GM23248 (cell line): ENCODE data around the gene SLC25A11. TPM values are rescaled to one million over a fixed set of nuclear protein-coding genes. Genes with fewer than 3 reads are reported as not detected.

ENCODE experiments used
- DNase-seq: peaks from one replicate; pipeline ENCODE4 v3.0.0-alpha.2; 2015
- H2AFZ ChIP-seq: fragments of 200-600 bp; sonication (generic); 2 replicates; pipeline ENCODE4 v1.6.1; 2016; ENCODE audit warnings: antibody characterized with exemption
- H3F3A ChIP-seq: fragments of 200-600 bp; sonication (generic); 2 replicates; pipeline ENCODE4 v1.6.1; 2016; ENCODE audit warnings: mild to moderate bottlenecking, antibody characterized with exemption, mixed run types; ENCODE audit not compliant: insufficient read depth
- H3K27ac ChIP-seq: fragments of 200-600 bp; sonication (generic); 2 replicates; pipeline ENCODE4 v1.5.1; 2016; ENCODE audit warnings: mild to moderate bottlenecking
- H3K27me3 ChIP-seq: fragments of 200-600 bp; sonication (generic); replicated peaks from 2 replicates; pipeline ENCODE4 v1.6.1; 2016; ENCODE audit warnings: mild to moderate bottlenecking; ENCODE audit not compliant: insufficient read depth
- H3K36me3 ChIP-seq: fragments of 200-600 bp; sonication (generic); 2 replicates; pipeline ENCODE4 v1.6.1; 2016; ENCODE audit warnings: low read depth, mild to moderate bottlenecking
- H3K4me1 ChIP-seq: fragments of 200-600 bp; sonication (generic); 2 replicates; pipeline ENCODE4 v1.6.1; 2016; ENCODE audit warnings: mild to moderate bottlenecking; ENCODE audit not compliant: insufficient read depth
- H3K4me2 ChIP-seq: fragments of 200-600 bp; sonication (generic); one replicate; pipeline ENCODE4 v1.6.1; 2016; ENCODE audit warnings: mild to moderate bottlenecking; ENCODE audit not compliant: unreplicated experiment
- H3K4me3 ChIP-seq: fragments of 200-600 bp; sonication (generic); 2 replicates; pipeline ENCODE4 v1.5.1; 2016; ENCODE audit warnings: mild to moderate bottlenecking
- H3K79me2 ChIP-seq: fragments of 200-600 bp; sonication (generic); 2 replicates; pipeline ENCODE4 v1.6.1; 2016; ENCODE audit warnings: mild to moderate bottlenecking; ENCODE audit not compliant: insufficient read depth
- H3K9ac ChIP-seq: fragments of 200-600 bp; sonication (generic); 2 replicates; pipeline ENCODE4 v1.6.1; 2016; ENCODE audit warnings: mild to moderate bottlenecking
- H3K9me2 ChIP-seq: fragments of 200-600 bp; sonication (generic); 2 replicates; pipeline ENCODE4 v1.6.1; 2016; ENCODE audit warnings: mixed run types, mild to moderate bottlenecking, moderate library complexity; ENCODE audit not compliant: insufficient read depth
- H3K9me3 ChIP-seq: fragments of 200-600 bp; sonication (generic); one replicate; pipeline ENCODE4 v1.6.1; 2017; ENCODE audit warnings: low read depth
- H4K20me1 ChIP-seq: fragments of 200-600 bp; sonication (generic); 2 replicates; pipeline ENCODE4 v1.6.0; 2016; ENCODE audit not compliant: insufficient read depth
- EZH2 ChIP-seq: fragments of 200-600 bp; sonication (generic); IDR thresholded peaks from 2 replicates; pipeline ENCODE4 v1.6.1; 2018; ENCODE audit warnings: antibody characterized with exemption, mild to moderate bottlenecking; ENCODE audit not compliant: insufficient read depth, poor library complexity, severe bottlenecking
- EZH2phosphoT487 ChIP-seq: fragments of 200-600 bp; sonication (generic); IDR thresholded peaks from 2 replicates; pipeline ENCODE4 v1.6.1; 2018; ENCODE audit warnings: antibody characterized with exemption, moderate library complexity, mild to moderate bottlenecking, low read depth; ENCODE audit not compliant: insufficient read depth
- WGBS, 2 experiments: methylation state at CpG; one replicate each; pipeline ENCODE4 v1.1.6; 2015 to 2017; ENCODE audit warnings: low lambda C conversion rate in 2 of 2, low coverage in 1 of 2; ENCODE audit errors: missing lambda C conversion rate in 2 of 2; 5-methylcytosine and 5-hydroxymethylcytosine counted together
- in situ Hi-C: fragments of 300-500 bp; cut with MboI; formaldehyde crosslinking; loops from 2 replicates; pipeline ENCODE4 v1.15.0; 2020
- polyA plus RNA-seq: library from polyadenylated mRNA; unstranded; fragments of >200 nt; fragmentation: Nextera tagmentation; extraction: Ambion mirVana; gene quantifications from 2 replicates; pipeline ENCODE4 v1.2.1, GENCODE V29; 2016
- total RNA-seq: library from RNA; depleted of rRNA; stranded (reverse); fragments of >200 nt; shearing (Covaris generic); gene quantifications from 2 replicates; pipeline ENCODE4 v1.2.3, GENCODE V29; 2014

SLC25A11 gene
- total and polyA plus RNA-seq, 2 experiments from 2014 or later, result 68.5 to 71.4 TPM

DNA sequence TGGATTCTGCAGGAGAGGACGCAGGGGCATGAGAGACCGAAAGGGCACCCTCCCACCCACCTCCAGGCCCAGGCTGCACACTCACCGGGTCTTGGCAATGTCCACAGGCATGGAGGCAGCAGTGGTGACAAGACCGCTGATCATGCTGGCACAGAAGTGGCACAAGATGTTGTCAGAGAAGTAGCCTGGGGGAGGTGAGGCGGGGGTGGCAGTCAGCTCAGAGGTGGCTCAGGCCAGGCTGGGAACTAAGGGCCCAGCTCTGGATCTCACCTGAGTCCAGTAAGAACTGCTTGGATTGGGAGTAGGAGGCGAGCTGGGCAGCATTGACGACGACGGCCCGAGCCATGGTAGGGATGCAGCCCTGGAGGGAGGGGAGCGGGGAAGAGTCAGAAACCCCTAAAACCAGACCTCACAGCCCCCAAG, 1.8 kb downstream of the SLC25A11 start:
- H4K20me1 ChIP-seq, result no peaks in the 10 kb centered on the region
- no peaks in the 10 kb centered on the region for H3K36me3 ChIP-seq
- no peak overlapping the region for H3K4me2 ChIP-seq
- no peak overlapping the region for H2AFZ ChIP-seq
- peaks cover 23% of the 10 kb centered on the region for H3F3A ChIP-seq
- TF ChIP-seq EZH2 (no peak), EZH2phosphoT487 (no peak)
- no peak overlapping the region for H3K27ac ChIP-seq
- peaks cover 14% of the 10 kb centered on the region; the same call in 1 of the 2 replicates for H3K4me1 ChIP-seq
- no peak for DNase-seq
- H3K79me2 ChIP-seq, result peaks cover 43% of the 10 kb centered on the region
- H3K9me3 ChIP-seq, result no peaks in the 10 kb centered on the region
- WGBS, 2 experiments, result 80 to 81% methylated on average over 11 of the region's 11 CpGs
- peak overlapping the region; percentile 94 for H3K9ac ChIP-seq
- H3K4me3 ChIP-seq, result peak overlapping the region; percentile 94; the same call in 1 of the 2 replicates
- H3K9me2 ChIP-seq, result no peaks in the 10 kb centered on the region
- no peaks in the 10 kb centered on the region for H3K27me3 ChIP-seq
- in situ Hi-C loops, result no loop called here

DNA sequence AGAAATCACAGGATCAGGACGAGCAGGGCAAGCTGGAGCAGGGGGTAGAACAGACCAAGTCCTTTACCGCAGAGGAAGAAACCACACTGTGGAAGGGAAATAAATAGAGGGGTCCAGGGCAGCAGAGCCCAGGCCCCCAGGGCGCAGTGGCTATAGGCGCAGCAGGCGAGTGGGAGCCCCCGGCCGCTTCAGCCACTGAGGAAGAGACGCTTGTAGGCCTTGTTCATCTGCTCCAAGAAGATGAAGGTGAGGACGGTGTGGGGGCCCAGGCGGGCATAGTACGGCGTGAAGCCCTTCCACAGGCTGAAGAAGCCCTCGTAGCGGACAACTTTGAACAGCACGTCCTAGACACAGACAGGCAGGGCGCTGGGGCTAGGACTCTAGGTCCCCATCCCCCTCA, 2.3 kb downstream of the SLC25A11 start:
- no peak for DNase-seq
- H3K9me2 ChIP-seq, result no peaks in the 10 kb centered on the region
- TF ChIP-seq EZH2 (no peak), EZH2phosphoT487 (no peak)
- H4K20me1 ChIP-seq, result no peaks in the 10 kb centered on the region
- in situ Hi-C loops, result no loop called here
- H3K9ac ChIP-seq, result no peak overlapping the region; the same call in 1 of the 2 replicates
- no peak overlapping the region for H3K4me3 ChIP-seq
- no peak overlapping the region for H3K4me2 ChIP-seq
- H3K27me3 ChIP-seq, result no peaks in the 10 kb centered on the region
- H3K79me2 ChIP-seq, result peaks cover 38% of the 10 kb centered on the region
- H3K27ac ChIP-seq, result no peak overlapping the region
- peaks cover 20% of the 10 kb centered on the region for H3F3A ChIP-seq
- H3K4me1 ChIP-seq, result peaks cover 14% of the 10 kb centered on the region; the same call in 1 of the 2 replicates
- WGBS, 2 experiments, result 96% methylated on average over 16 of the region's 16 CpGs
- H3K9me3 ChIP-seq, result no peaks in the 10 kb centered on the region
- no peak overlapping the region for H2AFZ ChIP-seq
- no peaks in the 10 kb centered on the region for H3K36me3 ChIP-seq

DNA sequence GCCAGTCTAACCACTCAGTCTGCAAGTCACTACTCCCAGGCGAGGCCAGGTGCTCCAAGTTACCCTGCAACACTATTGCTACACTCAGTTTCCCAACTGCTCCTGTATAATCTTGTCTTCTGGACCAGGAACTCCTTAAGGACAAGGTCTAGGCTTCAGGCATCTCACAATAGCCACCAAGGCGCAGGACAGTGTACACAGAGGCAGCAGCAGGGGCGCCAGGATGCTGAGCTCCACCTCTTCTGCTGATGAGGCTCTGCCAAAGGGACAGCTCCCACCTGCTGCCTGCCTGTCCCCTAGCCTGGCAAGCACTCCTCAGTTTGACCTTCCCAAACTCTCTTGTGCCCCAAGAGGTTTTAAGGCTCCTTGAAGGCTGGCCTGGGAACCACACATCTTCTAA, 3.4 kb downstream of the SLC25A11 start:
- Histone ChIP-seq H3K27me3 (no peaks in the 10 kb centered on the region), H3K36me3 (no peaks in the 10 kb centered on the region), H3K4me3 (no peak overlapping the region), H3K4me1 (peaks cover 7% of the 10 kb centered on the region; the same call in 1 of the 2 replicates), H3K4me2 (no peak overlapping the region), H2AFZ (no peak overlapping the region), H4K20me1 (no peaks in the 10 kb centered on the region), H3K27ac (no peak overlapping the region), H3K9ac (no peak overlapping the region), H3K9me2 (no peaks in the 10 kb centered on the region), H3K9me3 (no peaks in the 10 kb centered on the region), H3F3A (peaks cover 11% of the 10 kb centered on the region), H3K79me2 (peaks cover 27% of the 10 kb centered on the region)
- WGBS, 2 experiments, result 96 to 98% methylated on average over 3 of the region's 3 CpGs
- no peak for DNase-seq
- TF ChIP-seq EZH2, result no peak
- TF ChIP-seq EZH2phosphoT487, result no peak
- in situ Hi-C loops, result no loop called here

DNA sequence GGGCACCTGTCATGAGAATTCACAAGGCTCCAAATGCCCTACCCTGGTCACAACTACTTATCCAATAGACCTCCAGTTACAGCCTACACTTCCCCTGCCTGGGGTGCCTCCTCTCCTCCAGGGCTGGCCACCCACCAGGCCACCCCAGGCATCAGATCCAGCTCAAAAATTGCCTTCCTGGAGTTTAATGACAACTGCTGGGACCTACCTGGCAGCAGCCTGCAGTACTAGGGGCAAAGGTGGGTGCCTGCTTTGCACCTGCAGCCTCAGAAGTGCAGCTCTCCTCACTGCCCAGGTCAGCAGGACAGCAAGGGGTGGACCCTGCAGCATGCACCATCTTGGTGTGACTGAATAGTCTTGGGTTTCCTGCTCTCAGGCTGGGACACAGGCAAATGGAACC, 4.2 kb downstream of the SLC25A11 start:
- Histone ChIP-seq H3K36me3 (no peaks in the 10 kb centered on the region), H3K27ac (no peak overlapping the region), H3K9me2 (no peaks in the 10 kb centered on the region), H3K27me3 (no peaks in the 10 kb centered on the region), H4K20me1 (no peaks in the 10 kb centered on the region), H3F3A (peaks cover 4% of the 10 kb centered on the region; the same call in 1 of the 2 replicates), H2AFZ (no peak overlapping the region), H3K9me3 (no peaks in the 10 kb centered on the region), H3K9ac (no peak overlapping the region), H3K4me3 (no peak overlapping the region), H3K79me2 (peaks cover 19% of the 10 kb centered on the region), H3K4me1 (peaks cover 6% of the 10 kb centered on the region; the same call in 1 of the 2 replicates), H3K4me2 (no peak overlapping the region)
- in situ Hi-C loops, result no loop called here
- no peak for DNase-seq
- TF ChIP-seq EZH2phosphoT487 (no peak), EZH2 (no peak)

DNA sequence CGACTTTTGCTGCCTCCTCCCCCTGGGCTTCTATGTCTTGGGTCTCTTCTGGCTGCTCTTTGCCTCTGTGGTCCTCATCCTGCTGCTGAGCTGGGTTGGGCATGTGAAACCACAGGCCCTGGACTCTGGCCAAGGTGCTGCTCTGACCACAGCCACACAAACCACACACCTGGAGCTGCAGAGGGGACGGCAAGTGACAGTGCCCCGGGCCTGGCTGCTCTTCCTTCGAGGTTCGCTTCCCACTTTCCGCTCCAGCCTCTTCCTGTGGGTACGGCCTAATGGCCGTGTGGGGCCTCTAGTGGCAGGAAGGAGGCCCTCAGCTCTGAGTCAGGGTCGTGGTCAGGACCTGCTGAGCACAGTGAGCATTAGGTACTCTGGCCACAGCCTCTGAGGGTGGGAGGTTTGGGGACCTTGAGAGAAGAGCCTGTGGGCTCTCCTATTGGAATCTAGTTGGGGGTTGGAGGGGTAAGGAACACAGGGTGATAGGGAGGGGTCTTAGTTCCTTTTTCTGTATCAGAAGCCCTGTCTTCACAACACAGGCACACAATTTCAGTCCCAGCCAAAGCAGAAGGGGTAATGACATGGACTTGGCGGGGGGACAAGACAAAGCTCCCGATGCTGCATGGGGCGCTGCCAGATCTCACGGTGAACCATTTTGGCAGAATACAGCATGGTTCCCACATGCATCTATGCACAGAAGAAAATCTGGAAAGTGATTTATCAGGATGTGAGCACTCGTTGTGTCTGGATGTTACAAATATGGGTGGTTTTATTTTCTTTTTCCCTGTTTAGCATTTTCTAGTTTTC, 5.5 kb downstream of the SLC25A11 start:
- Histone ChIP-seq H3K9me2 (no peaks in the 10 kb centered on the region), H3K4me1 (peaks cover 6% of the 10 kb centered on the region; the same call in 1 of the 2 replicates), H3K4me3 (no peak overlapping the region), H3K36me3 (no peaks in the 10 kb centered on the region), H3K79me2 (peaks cover 16% of the 10 kb centered on the region), H2AFZ (no peak overlapping the region), H3K4me2 (no peak overlapping the region), H4K20me1 (no peaks in the 10 kb centered on the region), H3K9me3 (no peaks in the 10 kb centered on the region), H3F3A (no peaks in the 10 kb centered on the region), H3K9ac (peak overlapping the region; percentile 46; the same call in 1 of the 2 replicates), H3K27me3 (no peaks in the 10 kb centered on the region), H3K27ac (no peak overlapping the region)
- 34 to 37% methylated on average over 14 of the region's 14 CpGs for WGBS, 2 experiments
- peak; percentile 63 for DNase-seq
- in situ Hi-C loops, result no loop called here
- TF ChIP-seq EZH2 (no peak), EZH2phosphoT487 (no peak)
